Measurements from ENCODE around the gene INCA1.

DNA sequence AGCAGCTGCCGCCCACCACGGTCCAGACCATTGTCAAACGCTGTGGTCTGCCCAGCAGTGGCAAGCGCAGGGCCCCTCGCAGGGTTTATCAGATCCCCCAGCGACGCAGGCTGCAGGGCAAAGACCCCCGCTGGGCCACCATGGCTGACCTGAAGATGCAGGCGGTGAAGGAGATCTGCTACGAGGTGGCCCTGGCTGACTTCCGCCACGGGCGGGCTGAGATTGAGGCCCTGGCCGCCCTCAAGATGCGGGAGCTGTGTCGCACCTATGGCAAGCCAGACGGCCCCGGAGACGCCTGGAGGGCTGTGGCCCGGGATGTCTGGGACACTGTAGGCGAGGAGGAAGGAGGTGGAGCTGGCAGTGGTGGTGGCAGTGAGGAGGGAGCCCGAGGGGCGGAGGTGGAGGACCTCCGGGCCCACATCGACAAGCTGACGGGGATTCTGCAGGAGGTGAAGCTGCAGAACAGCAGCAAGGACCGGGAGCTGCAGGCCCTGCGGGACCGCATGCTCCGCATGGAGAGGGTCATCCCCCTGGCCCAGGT lies 24.9 kb upstream of the INCA1 start:
- TF ChIP-seq, protein P1, sequence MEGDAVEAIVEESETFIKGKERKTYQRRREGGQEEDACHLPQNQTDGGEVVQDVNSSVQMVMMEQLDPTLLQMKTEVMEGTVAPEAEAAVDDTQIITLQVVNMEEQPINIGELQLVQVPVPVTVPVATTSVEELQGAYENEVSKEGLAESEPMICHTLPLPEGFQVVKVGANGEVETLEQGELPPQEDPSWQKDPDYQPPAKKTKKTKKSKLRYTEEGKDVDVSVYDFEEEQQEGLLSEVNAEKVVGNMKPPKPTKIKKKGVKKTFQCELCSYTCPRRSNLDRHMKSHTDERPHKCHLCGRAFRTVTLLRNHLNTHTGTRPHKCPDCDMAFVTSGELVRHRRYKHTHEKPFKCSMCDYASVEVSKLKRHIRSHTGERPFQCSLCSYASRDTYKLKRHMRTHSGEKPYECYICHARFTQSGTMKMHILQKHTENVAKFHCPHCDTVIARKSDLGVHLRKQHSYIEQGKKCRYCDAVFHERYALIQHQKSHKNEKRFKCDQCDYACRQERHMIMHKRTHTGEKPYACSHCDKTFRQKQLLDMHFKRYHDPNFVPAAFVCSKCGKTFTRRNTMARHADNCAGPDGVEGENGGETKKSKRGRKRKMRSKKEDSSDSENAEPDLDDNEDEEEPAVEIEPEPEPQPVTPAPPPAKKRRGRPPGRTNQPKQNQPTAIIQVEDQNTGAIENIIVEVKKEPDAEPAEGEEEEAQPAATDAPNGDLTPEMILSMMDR (IDR thresholded peaks at IDR 0.05) = no peak
- no peak for TF ChIP-seq POLR2A (IDR thresholded peaks at IDR 0.05)
